Kidney epithelial cell (primary cell): ENCODE measurements around the gene PLA2G15. TPM values are rescaled to one million over a fixed set of nuclear protein-coding genes. Genes with fewer than 3 reads are reported as not detected.

Source experiments
- DNase-seq: peaks from one replicate; pipeline ENCODE4 v3.0.0-alpha.2; 2010; ENCODE audit warnings: low read depth
- H3K27me3 ChIP-seq: 2 replicates; pipeline ENCODE4 v1.6.0; 2011; ENCODE audit warnings: low read length; ENCODE audit not compliant: control insufficient read depth, insufficient read depth
- H3K36me3 ChIP-seq: 2 replicates; pipeline ENCODE4 v1.5.1; 2011; ENCODE audit warnings: low read length; ENCODE audit not compliant: control insufficient read depth, insufficient read depth
- H3K4me3 ChIP-seq: 2 replicates; pipeline ENCODE4 v1.5.1; 2011; ENCODE audit warnings: low read depth, mild to moderate bottlenecking, control low read depth, low read length
- CTCF ChIP-seq: IDR thresholded peaks from 2 replicates; pipeline ENCODE4 v1.5.1; 2011; ENCODE audit warnings: mild to moderate bottlenecking, moderate library complexity, low read length, control low read depth, inconsistent platforms; ENCODE audit not compliant: insufficient read depth, poor library complexity, severe bottlenecking
- total RNA-seq: library from RNA; depleted of rRNA; stranded (reverse); fragments of >200 nt; gene quantifications from 2 replicates; pipeline ENCODE4 v1.2.3, GENCODE V29; 2015

PLA2G15 gene
- 27.2 and 29.6 TPM in 2 replicates for total RNA-seq

- no peaks in the 10 kb centered on the region for H3K27me3 ChIP-seq
- H3K36me3 ChIP-seq = no peaks in the 10 kb centered on the region
- peak within 1 kb of the TSS; percentile 81 for H3K4me3 ChIP-seq
- no peak for TF ChIP-seq CTCF
- no peak for DNase-seq
Measured at GRCh38 chr16:68244903-68245853, at the start of gene PLA2G15. Gene PLA2G15, plus strand, starts transcription at chr16:68245373. Its CDS starts 54 bp downstream, at chr16:68245427.

GRCh38 chr16:68197250-68197649 lies 47.9 kb upstream of the PLA2G15 start:
- no peak for TF ChIP-seq CTCF
- no peaks in the 10 kb centered on the region for H3K36me3 ChIP-seq
- peak; percentile 54 for DNase-seq
- H3K4me3 ChIP-seq = no peak overlapping the region
- no peaks in the 10 kb centered on the region for H3K27me3 ChIP-seq

- Histone ChIP-seq H3K27me3 (no peaks in the 10 kb centered on the region), H3K4me3 (no peak overlapping the region), H3K36me3 (no peaks in the 10 kb centered on the region)
- no peak for TF ChIP-seq CTCF
- no peak for DNase-seq
Measured at GRCh38 chr16:68200088-68200783, 44.9 kb upstream of the PLA2G15 start.

GRCh38 chr16:68202091-68202519 lies 43.1 kb upstream of the PLA2G15 start:
- no peak for DNase-seq
- TF ChIP-seq CTCF = no peak
- H3K27me3 ChIP-seq = no peaks in the 10 kb centered on the region

DNA sequence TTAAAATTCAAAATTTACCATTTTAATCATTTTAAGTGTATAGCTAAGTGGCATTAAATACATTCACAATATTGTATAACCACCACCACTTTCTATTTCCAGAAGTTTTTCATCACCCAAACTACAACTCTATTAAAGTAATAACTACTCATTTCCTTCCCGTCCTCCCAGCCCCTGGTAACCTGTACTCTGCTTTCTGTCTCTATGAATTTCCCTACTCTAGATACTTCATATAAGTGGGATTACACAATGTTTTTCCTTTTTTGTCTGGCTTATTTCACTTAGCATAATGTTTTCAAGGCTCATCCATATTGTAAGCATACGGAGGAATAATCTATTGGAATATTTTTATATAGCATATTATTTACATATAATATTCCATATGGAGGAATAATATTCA lies 38.9 kb upstream of the PLA2G15 start:
- Histone ChIP-seq H3K27me3 (no peaks in the 10 kb centered on the region), H3K4me3 (no peak overlapping the region), H3K36me3 (no peaks in the 10 kb centered on the region)
- DNase-seq = no peak
- no peak for TF ChIP-seq CTCF

More at GRCh38 chr16:68202091-68202519, 43.1 kb upstream of the PLA2G15 start:
- no peak overlapping the region for H3K4me3 ChIP-seq
- H3K36me3 ChIP-seq = no peaks in the 10 kb centered on the region
